BE2C (cell line): ENCODE results near the gene ATOH7. TPM values are rescaled to one million over a fixed set of nuclear protein-coding genes. Genes with fewer than 3 reads are reported as not detected.
"Not testable (repeated sequence)": the region's sequence is repeated elsewhere in the genome, so short reads cannot be mapped to it uniquely, and the experiment has no call there.

Experiments
- DNase-seq: peaks from one replicate; pipeline ENCODE4 v3.0.0-alpha.2; 2020
- H3K27me3 ChIP-seq: fragments of 250-450 bp; sonication (Bioruptor Pico); 2 replicates; pipeline ENCODE4 v1.5.1; 2020; ENCODE audit warnings: mild to moderate bottlenecking
- H3K36me3 ChIP-seq: fragments of 250-450 bp; sonication (Bioruptor Pico); 2 replicates; pipeline ENCODE4 v1.5.1; 2020; ENCODE audit warnings: mild to moderate bottlenecking
- H3K4me1 ChIP-seq: fragments of 250-450 bp; sonication (Bioruptor Pico); 2 replicates; pipeline ENCODE4 v1.5.1; 2020
- H3K4me3 ChIP-seq: 2 replicates; pipeline ENCODE4 v1.5.1; 2011; ENCODE audit warnings: low read depth, low read length
- H3K9me3 ChIP-seq: fragments of 250-450 bp; sonication (Bioruptor Pico); 2 replicates; pipeline ENCODE4 v1.5.1; 2020
- CTCF ChIP-seq: IDR thresholded peaks from 2 replicates; pipeline ENCODE4 v1.5.1; 2012; ENCODE audit warnings: mild to moderate bottlenecking, low read depth, low read length
- polyA plus RNA-seq: library from polyadenylated mRNA; unstranded; fragments of >200 nt; gene quantifications from one replicate; pipeline ENCODE4 v1.2.1, GENCODE V29; 2012; ENCODE audit warnings: low read depth, missing spikeins; ENCODE audit not compliant: insufficient read length, insufficient read depth

The ATOH7 gene
- polyA plus RNA-seq: 1.3 TPM

GRCh38 chr10:68231817-68232251 is at the start of gene ATOH7:
Gene ATOH7, minus strand, starts transcription at chr10:68232113. Its CDS starts 436 bp downstream, at chr10:68231677.
- no peak for TF ChIP-seq CTCF
- no peaks in the 10 kb centered on the region for H3K27me3 ChIP-seq
- H3K36me3 ChIP-seq: no peaks in the 10 kb centered on the region
- H3K4me3 ChIP-seq: peak within 1 kb of the TSS; percentile 63
- no peak for DNase-seq
- H3K9me3 ChIP-seq: no peaks in the 10 kb centered on the region
- no peaks in the 10 kb centered on the region; the same call in 1 of the 2 replicates for H3K4me1 ChIP-seq

- H3K36me3 ChIP-seq: no peaks in the 10 kb centered on the region
Measured at GRCh38 chr10:68280758-68281157, 48.8 kb upstream of the ATOH7 start.

GRCh38 chr10:68278906-68279753 is 47.2 kb upstream of the ATOH7 start:
- not testable (repeated sequence) for H3K27me3 ChIP-seq, H3K9me3 ChIP-seq, H3K4me1 ChIP-seq, H3K4me3 ChIP-seq, H3K36me3 ChIP-seq
- DNase-seq: peak; percentile 28

More at GRCh38 chr10:68280758-68281157, 48.8 kb upstream of the ATOH7 start:
- TF ChIP-seq CTCF: no peak
- no peak for DNase-seq
- Histone ChIP-seq H3K4me1 (no peaks in the 10 kb centered on the region), H3K27me3 (no peaks in the 10 kb centered on the region), H3K9me3 (no peaks in the 10 kb centered on the region), H3K4me3 (no peak overlapping the region)

- H3K9me3 ChIP-seq, H3K36me3 ChIP-seq, H3K4me3 ChIP-seq, H3K27me3 ChIP-seq, H3K4me1 ChIP-seq, DNase-seq: not testable (repeated sequence)
Measured at GRCh38 chr10:68277814-68278213, 45.9 kb upstream of the ATOH7 start.

- Histone ChIP-seq H3K4me3 (no peak overlapping the region), H3K9me3 (no peaks in the 10 kb centered on the region), H3K27me3 (no peaks in the 10 kb centered on the region), H3K36me3 (no peaks in the 10 kb centered on the region), H3K4me1 (peaks cover 7% of the 10 kb centered on the region)
- no peak for DNase-seq
- no peak for TF ChIP-seq CTCF
Measured at GRCh38 chr10:68276224-68276623, 44.3 kb upstream of the ATOH7 start.

GRCh38 chr10:68275600-68276126 is 43.8 kb upstream of the ATOH7 start:
- peaks cover 7% of the 10 kb centered on the region for H3K4me1 ChIP-seq
- H3K27me3 ChIP-seq: no peaks in the 10 kb centered on the region
- H3K4me3 ChIP-seq: no peak overlapping the region
- DNase-seq: no peak
- no peaks in the 10 kb centered on the region for H3K36me3 ChIP-seq
- H3K9me3 ChIP-seq: no peaks in the 10 kb centered on the region
- TF ChIP-seq CTCF: no peak

- Histone ChIP-seq H3K9me3 (no peaks in the 10 kb centered on the region), H3K27me3 (no peaks in the 10 kb centered on the region), H3K4me3 (no peak overlapping the region), H3K36me3 (no peaks in the 10 kb centered on the region), H3K4me1 (peaks cover 7% of the 10 kb centered on the region)
- no peak for TF ChIP-seq CTCF
- DNase-seq: no peak
Measured at GRCh38 chr10:68272833-68273232, 40.9 kb upstream of the ATOH7 start.
